Stimulated activated CD8-positive, alpha-beta memory T cell treated with anti-CD3 and anti-CD28 coated beads, Interleukin-12 subunit alpha, Interleukin-12 subunit beta, amount 100 ng/mL, for 24 hours (primary cell): Measurements from ENCODE around the gene H6PD.

ENCODE experiments used
- DNase-seq: peaks from one replicate; pipeline ENCODE4 v3.0.0-alpha.2; 2020; ENCODE audit errors: extremely low read depth

Gene H6PD, protein sequence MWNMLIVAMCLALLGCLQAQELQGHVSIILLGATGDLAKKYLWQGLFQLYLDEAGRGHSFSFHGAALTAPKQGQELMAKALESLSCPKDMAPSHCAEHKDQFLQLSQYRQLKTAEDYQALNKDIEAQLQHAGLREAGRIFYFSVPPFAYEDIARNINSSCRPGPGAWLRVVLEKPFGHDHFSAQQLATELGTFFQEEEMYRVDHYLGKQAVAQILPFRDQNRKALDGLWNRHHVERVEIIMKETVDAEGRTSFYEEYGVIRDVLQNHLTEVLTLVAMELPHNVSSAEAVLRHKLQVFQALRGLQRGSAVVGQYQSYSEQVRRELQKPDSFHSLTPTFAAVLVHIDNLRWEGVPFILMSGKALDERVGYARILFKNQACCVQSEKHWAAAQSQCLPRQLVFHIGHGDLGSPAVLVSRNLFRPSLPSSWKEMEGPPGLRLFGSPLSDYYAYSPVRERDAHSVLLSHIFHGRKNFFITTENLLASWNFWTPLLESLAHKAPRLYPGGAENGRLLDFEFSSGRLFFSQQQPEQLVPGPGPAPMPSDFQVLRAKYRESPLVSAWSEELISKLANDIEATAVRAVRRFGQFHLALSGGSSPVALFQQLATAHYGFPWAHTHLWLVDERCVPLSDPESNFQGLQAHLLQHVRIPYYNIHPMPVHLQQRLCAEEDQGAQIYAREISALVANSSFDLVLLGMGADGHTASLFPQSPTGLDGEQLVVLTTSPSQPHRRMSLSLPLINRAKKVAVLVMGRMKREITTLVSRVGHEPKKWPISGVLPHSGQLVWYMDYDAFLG

DNA sequence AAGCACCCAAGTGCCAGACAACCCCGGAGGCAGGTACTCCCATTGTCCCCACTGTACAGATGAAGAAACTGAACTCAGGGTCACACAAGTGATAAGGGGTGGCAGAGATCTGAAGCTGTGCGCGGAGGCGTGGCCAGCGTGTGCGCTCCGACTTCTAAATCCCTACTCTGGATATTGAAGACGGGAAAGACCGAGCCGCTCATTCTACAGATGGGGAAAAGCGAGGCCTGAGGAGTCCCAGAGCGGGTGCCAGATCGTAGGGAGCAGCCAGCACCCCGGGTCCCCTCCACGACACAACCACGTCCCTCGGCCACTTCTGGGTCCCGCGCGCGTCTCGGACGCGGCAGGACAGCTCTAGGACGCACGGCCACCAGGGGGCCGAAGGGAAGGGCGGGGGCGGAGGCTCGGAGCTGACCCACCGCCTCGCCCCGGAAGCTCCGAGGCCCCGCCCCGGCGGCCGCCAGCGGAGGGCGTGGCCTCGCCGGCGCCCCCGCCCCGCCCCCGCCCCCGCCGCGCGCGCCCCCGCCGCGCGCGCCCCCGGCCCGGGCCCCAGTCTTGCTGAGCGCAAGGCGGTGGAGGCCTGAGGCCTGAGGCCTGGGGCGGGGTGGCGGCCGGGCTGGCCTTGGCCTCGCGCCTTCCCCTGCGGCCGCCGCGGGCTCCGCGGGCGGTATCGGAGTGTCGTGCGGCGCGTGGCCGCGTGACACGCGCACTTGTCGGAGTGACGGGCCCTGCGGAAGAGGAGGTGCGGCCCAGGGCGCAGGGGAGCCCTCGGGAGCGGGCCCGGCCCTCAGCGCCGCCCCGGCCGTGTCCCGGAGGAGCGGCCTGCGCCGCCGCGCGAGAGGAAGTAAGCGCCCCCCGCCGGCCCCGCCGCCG is at the start of gene H6PD:
Gene H6PD, plus strand, starts transcription at position 552 of the 873 bp plus-strand sequence. CDS start 10,161 bp downstream, outside the sequence.
- peak; percentile 43 for DNase-seq

DNA sequence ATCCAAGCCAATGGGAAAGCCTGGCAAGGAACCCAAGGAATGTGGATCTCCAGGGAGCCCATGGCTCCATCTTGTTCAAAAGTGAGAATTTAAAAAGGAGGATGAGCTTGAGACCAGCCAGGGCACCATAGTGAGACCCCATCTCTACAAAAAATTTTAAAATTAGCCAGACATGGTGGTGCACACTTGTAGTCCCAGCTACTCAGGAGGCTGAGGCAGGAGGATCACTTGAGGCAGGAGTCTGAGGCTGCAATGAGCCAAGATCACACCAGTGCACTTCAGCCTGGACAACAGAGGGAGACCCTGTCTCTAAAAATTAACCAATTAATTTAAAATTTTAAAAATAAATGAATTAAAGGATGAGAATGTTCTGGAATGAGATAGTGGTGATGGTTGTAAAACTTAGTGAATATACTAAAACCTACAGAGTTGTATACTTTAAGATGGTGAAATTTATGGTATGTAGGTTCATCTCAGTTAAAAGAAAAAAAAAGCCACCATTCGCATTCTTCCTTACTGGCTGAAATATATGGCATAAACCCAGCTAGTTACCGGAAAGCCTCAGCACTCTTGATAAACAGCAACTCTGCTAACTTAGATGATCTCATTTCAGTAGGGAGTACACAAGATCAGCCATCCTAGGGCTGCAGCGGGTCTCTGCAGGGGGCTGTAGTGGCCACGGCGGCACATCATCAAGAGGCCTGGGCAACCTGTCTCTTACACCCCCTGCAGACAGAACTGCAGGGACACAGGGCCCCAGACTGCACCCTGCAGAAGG is 48.3 kb upstream of the H6PD start:
- no peak for DNase-seq

DNA sequence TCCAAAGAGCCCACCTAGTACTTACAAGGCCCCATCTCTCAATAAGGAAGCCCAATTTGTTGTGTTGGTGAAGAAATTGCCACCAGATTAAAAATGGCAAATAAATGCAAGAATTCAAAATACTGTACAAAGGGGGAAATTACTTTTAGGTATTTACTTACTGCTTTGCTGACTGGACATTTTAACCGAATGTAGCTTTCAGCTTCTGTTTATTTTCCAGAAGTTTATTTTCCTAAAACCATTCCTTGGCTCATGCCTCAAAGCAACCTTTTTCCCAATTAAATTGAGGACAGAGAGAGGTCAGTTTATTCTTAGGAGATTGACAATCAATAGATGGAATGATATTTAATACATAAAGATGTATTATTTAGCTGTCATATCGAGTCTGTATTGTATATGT is 47.6 kb upstream of the H6PD start:
- no peak for DNase-seq

DNA sequence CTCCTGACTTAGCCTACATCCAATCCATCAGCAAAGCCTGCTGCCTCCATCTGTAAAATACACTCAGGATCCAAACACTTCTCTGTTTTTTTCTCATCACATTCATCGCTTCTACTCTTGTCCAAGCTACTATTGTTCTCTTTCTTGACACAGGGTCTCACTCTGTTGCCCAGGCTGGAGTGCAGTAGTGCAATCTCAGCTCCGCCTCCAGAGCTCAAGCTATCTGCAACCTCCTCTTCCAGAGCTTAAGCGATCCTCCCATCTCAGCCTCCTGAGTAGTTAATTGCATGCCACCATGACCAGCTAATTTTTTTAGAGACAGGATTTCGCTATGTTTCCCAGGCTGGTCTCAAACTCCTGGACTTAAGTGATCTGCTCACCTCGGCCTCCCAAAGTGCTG is 44.3 kb upstream of the H6PD start:
- no peak for DNase-seq

DNA sequence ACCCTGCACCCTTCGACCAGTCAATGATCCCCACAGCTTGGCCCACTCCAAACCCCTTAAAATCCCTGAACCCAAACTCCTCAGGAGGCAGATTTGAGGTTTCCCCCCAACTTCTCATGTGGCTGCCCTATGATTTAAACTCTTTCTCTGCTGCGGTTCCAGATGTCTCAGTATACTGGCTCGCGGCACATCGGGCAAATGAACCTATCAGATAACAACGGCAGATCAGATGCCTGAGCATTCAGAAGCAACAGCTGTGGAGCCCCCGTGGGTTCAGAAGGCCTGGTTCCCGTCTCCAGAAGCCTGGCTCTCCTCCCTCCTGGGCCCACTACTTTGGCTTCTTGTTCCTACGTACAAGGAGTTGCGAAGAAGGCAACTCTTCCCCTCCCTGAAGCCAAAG is 43.3 kb upstream of the H6PD start:
- no peak for DNase-seq

DNA sequence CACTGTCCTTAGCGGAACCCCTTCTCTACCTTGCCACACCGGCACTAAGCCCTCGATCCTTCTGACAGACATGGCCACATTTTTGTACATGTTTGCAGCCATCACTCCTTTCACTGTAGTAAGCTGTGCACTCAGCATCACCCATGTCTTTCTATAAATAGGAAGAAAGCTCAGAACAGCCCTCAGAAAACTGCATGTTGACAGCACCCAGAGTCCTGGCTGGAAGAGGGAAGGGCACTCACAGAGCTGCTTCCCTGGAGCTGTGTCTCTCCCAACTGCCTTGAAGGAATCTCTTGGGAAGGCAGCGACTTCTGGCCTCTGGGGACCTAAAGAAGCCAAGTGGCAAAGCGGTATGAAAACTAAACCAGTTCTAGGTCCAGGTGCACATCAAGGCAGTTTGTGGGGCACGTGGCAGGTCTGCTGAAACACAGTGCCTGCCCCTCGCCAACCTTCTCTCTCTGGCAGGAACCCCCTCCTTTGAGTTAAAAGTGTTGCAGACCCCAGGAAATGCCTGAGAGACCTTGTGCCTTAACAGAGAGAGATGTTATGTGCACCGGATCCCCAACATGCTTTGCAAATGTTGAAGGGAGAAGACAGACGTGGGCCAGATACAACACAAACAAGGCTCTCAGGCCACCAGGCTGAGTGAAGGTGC is 41.9 kb upstream of the H6PD start:
- no peak for DNase-seq

DNA sequence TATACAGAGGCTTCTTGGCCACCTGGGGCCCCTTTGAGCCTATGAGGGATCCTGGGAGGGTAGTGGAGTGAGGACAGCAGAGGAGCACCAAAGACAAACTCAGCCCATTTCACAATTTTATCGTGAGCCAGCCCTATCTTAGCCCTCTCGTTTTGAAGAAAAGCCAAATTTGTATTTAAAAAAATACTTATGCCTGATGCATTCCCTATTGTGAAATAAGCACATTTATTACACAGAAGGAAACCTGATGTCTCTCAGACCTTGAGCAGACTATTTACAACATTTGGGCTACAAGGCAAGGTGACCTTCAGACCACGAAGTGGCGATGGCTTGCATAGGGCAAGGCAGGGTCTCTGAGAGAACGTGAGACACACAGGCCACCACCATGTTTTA is 41.3 kb upstream of the H6PD start:
- no peak for DNase-seq

DNA sequence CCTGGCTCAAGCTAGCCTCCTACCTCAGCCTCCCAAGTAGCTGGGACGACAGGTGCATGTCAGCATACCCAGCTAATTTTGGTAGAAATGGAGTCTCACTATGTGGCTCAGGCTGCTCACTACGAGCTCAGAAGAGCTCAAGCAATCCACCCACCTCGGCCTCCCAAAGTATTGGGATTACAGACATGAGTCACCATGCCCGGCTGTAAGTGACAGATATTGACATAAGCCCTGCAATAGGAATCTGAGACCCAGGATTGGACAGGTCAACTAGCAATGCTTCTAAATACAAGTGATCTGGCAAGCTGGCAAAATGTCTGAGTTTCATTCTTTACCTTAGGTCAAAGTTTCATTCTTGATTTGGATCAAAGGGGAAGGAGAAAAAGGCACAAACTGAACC is 40.5 kb upstream of the H6PD start:
- no peak for DNase-seq

DNA sequence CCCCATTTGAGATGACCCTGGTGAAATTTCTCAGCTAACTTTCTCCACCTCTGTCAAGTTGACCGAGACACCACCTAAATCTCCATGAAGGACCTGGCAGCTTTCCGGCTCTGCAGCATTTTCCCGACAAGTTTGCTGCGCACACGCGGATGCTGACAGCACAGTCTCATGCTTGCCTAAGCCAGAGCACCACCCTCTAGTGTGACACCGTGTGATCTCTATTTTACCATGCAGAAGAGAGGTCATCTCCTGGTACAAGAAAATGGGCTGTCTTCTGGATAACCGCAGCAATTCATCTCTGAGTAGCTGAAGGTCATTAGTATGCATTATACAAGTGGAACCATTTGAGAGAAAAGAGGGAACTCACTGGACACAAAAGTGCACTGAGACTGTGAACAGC is 38.9 kb upstream of the H6PD start:
- DNase-seq, result no peak

DNA sequence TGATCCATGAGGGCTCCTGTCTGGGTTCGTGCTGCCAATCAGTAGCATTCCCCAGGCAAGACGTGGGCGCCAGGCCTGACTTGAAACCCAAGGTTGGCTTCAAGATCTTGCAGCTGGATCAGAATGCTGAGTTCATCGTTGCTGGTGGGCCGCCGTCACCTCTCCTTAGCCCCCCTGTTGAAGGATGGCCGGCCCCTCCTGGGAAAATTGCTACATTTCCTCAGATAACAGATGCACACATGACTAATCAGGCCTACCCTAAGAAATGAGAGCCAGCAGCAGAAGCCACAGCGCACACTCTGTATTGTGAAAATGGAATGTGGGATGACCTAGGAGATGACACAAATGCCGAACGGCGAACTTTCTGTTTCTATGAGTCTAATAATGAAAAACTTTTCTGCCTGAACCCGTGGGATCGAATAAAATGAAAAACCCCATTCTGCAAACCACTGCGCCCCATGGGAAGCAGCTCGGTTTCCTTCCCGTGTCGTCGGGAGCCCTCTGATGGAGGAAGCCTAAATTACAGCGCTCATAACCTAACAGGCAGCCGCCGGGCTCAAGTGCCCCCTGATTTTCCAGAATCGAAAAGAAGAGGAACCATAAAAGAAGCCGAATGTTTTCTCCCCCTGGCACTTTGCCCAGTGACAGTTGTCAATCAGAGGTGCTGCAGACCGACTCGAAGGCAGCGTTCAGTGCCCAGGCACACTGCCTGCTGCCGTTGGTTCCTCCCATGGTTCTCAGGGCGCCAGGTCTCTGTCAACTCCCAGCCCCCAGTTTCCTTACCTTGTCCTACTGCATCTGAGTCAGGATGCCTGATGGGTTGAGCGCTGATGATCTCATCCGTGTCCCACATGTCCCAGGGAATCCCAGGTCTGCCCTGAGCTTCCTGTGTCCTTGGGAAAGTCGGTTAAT is 38.2 kb upstream of the H6PD start:
- peak; percentile 47 for DNase-seq

DNA sequence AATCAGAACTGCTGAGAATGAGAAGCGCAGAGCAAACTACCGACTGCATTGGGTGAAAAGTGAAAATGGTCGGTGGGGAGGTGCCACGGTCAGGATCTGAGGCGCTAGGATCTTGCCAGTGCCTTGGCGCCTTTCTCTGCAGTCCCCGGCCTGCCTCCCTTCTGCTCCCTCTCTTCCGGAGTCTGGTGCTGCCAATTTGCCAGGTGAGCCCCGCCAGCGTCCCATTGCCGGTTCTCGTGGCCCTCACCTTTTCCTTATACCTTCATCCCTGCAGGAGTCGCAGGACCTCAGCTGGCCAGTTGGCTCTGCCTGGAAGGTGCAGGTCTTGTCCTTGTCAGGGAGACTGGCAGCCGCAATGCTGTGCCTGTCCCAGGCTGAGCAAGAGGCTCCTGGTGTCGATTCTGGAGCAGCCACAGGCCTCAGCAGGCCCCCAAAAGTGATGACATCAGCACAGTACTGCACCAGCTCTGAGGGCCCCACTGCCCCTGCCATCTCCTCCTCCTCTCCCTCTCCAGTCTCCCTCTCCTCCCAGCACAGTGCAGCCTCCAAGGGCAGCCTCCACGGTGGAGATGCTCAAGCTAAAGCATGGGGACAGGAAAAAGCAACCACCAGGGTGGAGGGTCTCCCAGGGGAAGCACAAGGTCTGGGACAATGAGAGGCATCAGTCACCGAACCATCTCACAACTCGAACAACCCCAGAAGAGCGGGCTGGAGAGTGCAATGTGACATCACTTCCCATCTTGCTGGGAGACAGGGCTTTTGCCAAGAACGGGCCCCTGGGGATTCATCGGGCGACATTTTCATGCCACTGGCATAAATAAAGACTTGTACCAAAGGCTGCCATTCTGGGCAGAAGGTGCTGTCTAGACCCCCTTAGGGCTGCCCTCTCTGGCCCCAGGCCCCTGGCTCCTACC is 37.1 kb upstream of the H6PD start:
- DNase-seq, result no peak

DNA sequence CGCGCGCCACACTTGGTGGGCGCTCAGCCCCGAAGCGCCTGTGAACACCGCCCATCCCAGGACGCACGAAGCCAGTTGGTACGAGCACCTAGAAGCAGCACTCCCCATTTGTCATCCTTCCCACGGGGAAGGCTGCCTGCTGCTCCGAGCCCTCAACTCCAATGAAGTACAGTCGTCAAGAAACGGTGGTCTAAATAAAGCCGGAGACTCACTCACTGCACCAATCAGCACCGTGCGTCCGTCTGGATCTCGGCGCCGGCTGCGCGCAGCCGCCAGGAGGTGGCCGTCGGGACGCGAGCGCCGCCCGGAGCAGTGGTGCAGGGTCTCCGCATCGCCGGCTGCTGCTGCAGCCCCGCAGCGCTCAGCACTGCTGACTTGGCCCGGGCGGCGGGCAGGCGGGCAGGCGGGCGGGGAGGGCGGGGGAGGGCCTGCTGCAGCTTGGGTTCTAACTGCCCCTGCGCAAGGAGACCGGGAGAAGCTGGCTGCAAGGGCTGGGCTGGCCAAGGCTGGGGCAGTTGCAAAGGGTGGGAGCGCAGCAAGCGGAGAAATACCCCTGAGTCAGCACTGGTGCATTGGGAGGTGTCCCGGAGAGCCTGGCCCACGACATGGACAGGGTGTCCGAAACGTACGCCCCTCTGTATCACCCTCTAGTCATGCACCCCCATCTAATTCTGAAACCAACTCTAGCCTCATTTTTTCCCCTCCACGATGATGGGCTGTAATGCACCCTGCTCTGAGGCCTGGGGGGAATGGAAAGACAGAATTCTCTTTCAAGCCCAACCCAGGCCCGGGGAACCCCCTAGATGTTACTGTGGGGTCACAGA is 35.8 kb upstream of the H6PD start:
- DNase-seq, result no peak

DNA sequence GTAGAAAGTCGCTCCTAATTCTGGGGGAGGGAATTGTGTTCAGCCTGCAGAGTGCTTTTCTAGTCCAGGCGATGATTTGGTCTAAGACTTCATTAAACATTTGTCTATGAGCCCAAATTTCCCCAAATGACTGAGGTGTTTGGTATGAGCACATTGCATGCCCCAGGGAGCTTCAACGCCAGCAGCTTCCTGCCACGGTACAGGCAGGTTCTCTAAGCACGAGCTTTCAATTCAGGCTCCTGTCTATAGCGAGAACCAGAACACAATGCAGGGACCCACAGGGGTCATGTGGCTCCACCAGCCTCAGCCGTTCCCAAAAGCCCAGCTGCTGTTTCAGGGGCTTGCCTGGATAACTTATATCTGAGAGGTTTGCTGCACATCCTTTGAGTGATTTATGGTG is 34.1 kb upstream of the H6PD start:
- DNase-seq, result no peak

DNA sequence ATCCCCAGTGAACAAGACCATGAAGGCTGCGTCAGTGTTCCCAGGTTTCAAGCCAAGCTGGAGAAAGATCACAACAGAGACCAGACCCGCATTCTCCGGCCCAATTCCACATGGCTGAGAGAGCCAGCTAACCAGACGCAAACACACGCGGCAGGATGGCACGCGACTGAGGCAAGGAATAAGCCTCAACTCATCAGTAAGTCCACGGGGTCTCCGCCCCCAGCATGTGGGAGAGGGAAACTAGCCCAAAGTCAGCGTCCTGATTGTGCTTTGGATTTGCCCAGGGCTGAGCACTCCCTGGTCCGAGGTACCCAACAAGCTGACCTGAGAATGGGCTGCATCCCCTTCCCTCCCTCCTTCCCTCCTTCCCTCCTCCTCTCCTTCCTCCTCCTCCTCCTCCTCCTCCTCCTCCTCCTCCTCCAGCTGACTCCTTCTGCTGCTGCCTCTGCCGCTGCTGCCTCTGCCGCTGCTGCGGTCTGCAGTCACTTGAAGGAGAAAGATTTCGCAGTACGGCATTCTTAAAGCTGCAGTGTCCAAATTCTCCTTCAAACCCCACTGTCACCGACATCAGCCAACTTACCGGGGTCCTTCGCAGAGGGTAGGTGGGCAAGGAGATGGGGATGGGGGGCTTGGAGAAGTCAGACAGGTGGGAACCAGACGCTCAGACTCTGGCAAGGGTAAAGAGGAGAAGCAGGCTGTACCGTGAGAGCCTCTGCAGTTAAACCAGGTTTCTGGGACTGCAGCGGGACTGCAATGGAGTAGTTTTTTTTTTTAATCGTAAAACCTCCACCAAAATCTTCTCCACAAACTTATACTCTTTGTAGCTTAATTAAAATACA is 33.0 kb upstream of the H6PD start:
- no peak for DNase-seq

DNA sequence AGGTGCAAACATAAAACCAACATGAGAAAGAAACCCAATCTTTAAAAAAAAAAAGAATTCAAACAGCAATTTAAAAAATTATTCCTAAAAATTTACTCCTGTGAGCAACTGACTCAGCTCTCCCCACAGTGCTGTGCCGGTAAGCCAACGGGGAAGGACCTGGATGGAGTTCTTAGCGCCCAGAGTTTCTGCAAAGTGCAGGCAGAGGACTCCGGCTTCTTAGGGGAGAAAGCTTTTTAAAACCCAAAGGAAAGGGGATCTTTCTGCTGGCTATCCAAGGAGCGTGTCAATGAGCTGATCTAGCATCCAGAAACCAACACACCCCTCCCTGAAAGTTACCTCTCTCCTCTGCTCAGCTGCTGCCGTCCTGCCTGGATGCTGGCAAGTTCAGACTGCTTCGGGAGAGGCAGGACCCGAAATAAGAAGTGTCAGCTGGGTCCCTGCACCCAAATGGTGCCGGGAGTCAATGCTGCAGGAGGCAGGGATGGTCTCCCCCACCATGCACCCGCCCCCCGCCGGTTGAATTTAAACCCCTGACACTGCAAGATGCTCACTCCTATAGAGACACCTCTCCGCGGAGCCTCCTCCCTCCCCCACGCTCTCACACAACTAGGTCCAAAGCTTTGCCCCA is 32.2 kb upstream of the H6PD start:
- DNase-seq, result no peak

DNA sequence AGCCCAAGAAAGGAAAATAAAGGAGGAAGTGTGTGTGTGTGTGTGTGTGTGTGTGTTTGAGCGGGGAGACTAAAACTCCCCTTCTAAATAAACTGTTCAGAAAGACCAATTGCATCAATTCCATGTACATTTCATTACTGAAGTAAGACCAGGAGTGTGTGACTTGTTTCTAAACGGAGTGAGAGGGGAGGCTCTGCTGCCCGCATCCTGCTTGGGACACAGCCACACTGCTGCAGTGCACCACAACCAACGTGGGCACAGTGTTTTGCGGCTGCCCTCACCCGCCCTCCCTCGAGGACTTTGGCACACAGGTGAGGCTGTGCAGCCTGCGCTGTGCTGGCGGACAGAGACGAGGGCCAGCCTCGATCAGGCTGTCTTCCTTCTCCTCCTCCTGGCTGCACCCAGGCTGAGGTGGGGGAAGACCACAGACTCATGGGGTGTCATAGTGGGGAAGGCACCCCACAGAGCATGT is 31.0 kb upstream of the H6PD start:
- no peak for DNase-seq
